Ovary (tissue), 3 donors: ENCODE data around the gene VENTX.

Experiments used
- EP300 ChIP-seq: sonication (generic); formaldehyde crosslinking; IDR thresholded peaks from one replicate; pipeline ENCODE4 v1.6.1; 2017; ENCODE audit warnings: antibody characterized with exemption
- POLR2A ChIP-seq: fragments of 450-650 bp; IDR thresholded peaks from one replicate; pipeline ENCODE4 v1.6.1; 2017; ENCODE audit warnings: antibody characterized with exemption, mild to moderate bottlenecking, moderate library complexity
- TF ChIP-seq, protein P1 (sequence below), 3 donors: fragments of 450-650 bp in 2 of 3; fragments of 200-600 bp in 1 of 3; IDR thresholded peaks; one replicate each; pipeline versions ENCODE4 v1.5.1 to v1.8.0; 2016 to 2022; ENCODE audit warnings: antibody characterized with exemption in 3 of 3, mild to moderate bottlenecking in 1 of 3
- donor health status: DM: no; HTN: no; CAD: no.

DNA sequence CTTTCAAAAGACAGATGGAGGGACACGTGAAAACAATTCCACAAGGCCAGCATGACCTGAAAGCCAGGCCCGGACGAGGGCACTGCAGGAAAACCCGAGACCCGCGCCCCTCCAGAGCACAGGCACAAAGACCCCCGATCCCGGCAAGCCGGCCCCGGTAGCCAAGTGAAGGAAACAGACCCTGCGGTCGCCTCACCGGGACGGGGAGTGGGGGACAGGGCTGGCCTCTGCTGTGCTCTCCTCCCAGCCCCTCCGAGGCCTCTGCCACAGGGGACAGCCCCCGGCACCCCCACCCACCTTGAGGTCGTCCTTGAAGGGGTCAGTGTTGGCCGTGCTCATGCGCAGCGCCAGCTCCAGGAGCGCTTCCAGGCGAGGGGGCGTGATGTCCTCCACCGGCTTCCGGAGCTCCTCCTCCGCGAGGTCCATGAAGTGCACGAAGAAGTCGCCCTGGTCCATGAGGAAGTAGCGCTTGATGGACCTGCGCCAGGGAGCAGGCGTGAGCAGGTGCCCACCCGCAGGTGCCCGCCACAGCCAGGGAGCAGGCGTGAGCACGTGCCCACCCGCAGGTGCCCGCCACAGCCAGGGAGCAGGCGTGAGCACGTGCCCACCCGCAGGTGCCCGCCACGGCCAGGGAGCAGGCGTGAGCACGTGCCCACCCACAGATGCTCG lies 50.3 kb downstream of the VENTX start:
- TF ChIP-seq, protein P1, sequence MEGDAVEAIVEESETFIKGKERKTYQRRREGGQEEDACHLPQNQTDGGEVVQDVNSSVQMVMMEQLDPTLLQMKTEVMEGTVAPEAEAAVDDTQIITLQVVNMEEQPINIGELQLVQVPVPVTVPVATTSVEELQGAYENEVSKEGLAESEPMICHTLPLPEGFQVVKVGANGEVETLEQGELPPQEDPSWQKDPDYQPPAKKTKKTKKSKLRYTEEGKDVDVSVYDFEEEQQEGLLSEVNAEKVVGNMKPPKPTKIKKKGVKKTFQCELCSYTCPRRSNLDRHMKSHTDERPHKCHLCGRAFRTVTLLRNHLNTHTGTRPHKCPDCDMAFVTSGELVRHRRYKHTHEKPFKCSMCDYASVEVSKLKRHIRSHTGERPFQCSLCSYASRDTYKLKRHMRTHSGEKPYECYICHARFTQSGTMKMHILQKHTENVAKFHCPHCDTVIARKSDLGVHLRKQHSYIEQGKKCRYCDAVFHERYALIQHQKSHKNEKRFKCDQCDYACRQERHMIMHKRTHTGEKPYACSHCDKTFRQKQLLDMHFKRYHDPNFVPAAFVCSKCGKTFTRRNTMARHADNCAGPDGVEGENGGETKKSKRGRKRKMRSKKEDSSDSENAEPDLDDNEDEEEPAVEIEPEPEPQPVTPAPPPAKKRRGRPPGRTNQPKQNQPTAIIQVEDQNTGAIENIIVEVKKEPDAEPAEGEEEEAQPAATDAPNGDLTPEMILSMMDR (IDR thresholded peaks at IDR 0.05) = no peak
- TF ChIP-seq POLR2A (no peak), EP300 (no peak)
